K562 (cell line): ENCODE data around the gene PID1. TPM values are rescaled to one million over a fixed set of nuclear protein-coding genes. Genes with fewer than 3 reads are reported as not detected.

Experiments used
- ATAC-seq: fragments of 200-7000 bp; cut with Tn5 transposase; 3 replicates; pipeline ENCODE4 v1.9.1; 2020; ENCODE audit warnings: moderate library complexity
- BruUV-seq: library from RNA; stranded (reverse); fragments of 400-500 nt; replicated peaks from 2 replicates; lab custom pipeline; 2021; lab: Mats Ljungman, UMichigan
- CTCF ChIA-PET: fragments of 300-600 bp; formaldehyde crosslinking; extraction: SDS; loops from one replicate; lab custom pipeline; 2021; ENCODE audit warnings: low intra/inter-chr PET ratio; lab: Yijun Ruan, JAX
- POLR2A ChIA-PET: fragments of 300-600, 350-650 bp; sonication (Branson Sonifier 250); formaldehyde crosslinking; extraction: SDS; loops from one replicate; lab custom pipeline; 2021; ENCODE audit warnings: antibody characterized with exemption, inconsistent platforms; lab: Yijun Ruan, JAX
- DNase-seq, 4 experiments: peaks; one replicate each; pipeline versions ENCODE4 v3.0.0 to v3.0.0-alpha.2; 2011 to 2018; ENCODE audit warnings: low spot score in 3 of 4, mixed read lengths in 3 of 4; ENCODE audit errors: extremely low read depth in 1 of 4
- FAIRE-seq: peaks from 2 replicates; lab custom pipeline; 2011; peaks lifted over from hg19 to GRCh38; lab: Jason Lieb, UNC
- H2AFZ ChIP-seq: 2 replicates; pipeline ENCODE4 v1.6.0; 2011; ENCODE audit warnings: low read depth, low read length, control low read depth, inconsistent platforms
- H3K27ac ChIP-seq: fragments of 200-600 bp; 3 replicates; pipeline ENCODE4 v1.8.0; 2011; ENCODE audit warnings: low read depth, mild to moderate bottlenecking, control low read depth, inconsistent platforms, low read length, moderate library complexity, mixed read lengths; ENCODE audit errors: extremely low read depth
- H3K27me3 ChIP-seq, 2 experiments: fragments of 300-600 bp in 1 of 2; 2 replicates in 1 of 2; 3 replicates in 1 of 2; pipeline versions ENCODE4 v1.6.0 to v1.8.0; 2011; ENCODE audit warnings: inconsistent platforms in 2 of 2, low read length in 2 of 2, mild to moderate bottlenecking in 1 of 2, mixed read lengths in 1 of 2, moderate library complexity in 1 of 2; ENCODE audit not compliant: control insufficient read depth in 2 of 2, insufficient read depth in 2 of 2
- H3K36me3 ChIP-seq: fragments of 300-600 bp; 3 replicates; pipeline ENCODE4 v1.8.0; 2011; ENCODE audit warnings: mild to moderate bottlenecking, low read length, inconsistent platforms; ENCODE audit not compliant: control insufficient read depth, insufficient read depth
- H3K4me1 ChIP-seq, 2 experiments: fragments of 200-600 bp in 1 of 2; replicated peaks in 1 of 2; 2 replicates in 1 of 2; 3 replicates in 1 of 2; pipeline versions ENCODE4 v1.5.1 to v1.8.0; 2011; ENCODE audit warnings: inconsistent platforms in 2 of 2, low read length in 2 of 2, mild to moderate bottlenecking in 1 of 2, mixed read lengths in 1 of 2, moderate library complexity in 1 of 2; ENCODE audit not compliant: control insufficient read depth in 2 of 2, insufficient read depth in 2 of 2
- H3K4me2 ChIP-seq: 2 replicates; pipeline ENCODE4 v1.6.1; 2011; ENCODE audit warnings: low read length, control low read depth, inconsistent platforms, mixed read lengths; ENCODE audit not compliant: insufficient read depth
- H3K4me3 ChIP-seq: fragments of 200-600 bp; sonication (generic), shearing (Covaris generic); 2 replicates; pipeline ENCODE4 v1.5.1; 2016; ENCODE audit warnings: control low read depth, inconsistent platforms
- H3K79me2 ChIP-seq: fragments of 200-600 bp; 3 replicates; pipeline ENCODE4 v1.8.0; 2011; ENCODE audit warnings: low read length, inconsistent platforms; ENCODE audit not compliant: control insufficient read depth, insufficient read depth
- H3K9ac ChIP-seq, 2 experiments: 2 replicates each; pipeline versions ENCODE4 v1.6.0 to v1.6.1; 2011; ENCODE audit warnings: low read depth in 2 of 2, low read length in 2 of 2, control low read depth in 1 of 2, inconsistent platforms in 1 of 2, mild to moderate bottlenecking in 1 of 2, mixed read lengths in 1 of 2; ENCODE audit not compliant: insufficient read depth in 1 of 2
- H3K9me1 ChIP-seq: one replicate; pipeline ENCODE4 v1.6.0; 2011; ENCODE audit warnings: inconsistent platforms, mild to moderate bottlenecking, low read length, moderate library complexity; ENCODE audit not compliant: control insufficient read depth, insufficient read depth
- H3K9me3 ChIP-seq: replicated peaks from 2 replicates; pipeline ENCODE4 v1.5.1; 2011; ENCODE audit warnings: low read depth, low read length, inconsistent platforms; ENCODE audit not compliant: control insufficient read depth, insufficient read depth
- H4K20me1 ChIP-seq: replicated peaks from 2 replicates; pipeline ENCODE4 v1.6.1; 2011; ENCODE audit warnings: low read length, inconsistent platforms, mixed read lengths; ENCODE audit not compliant: control insufficient read depth, insufficient read depth
- CREB3L1 ChIP-seq: fragments of 450-650 bp; IDR thresholded peaks from 2 replicates; pipeline ENCODE4 v1.6.1; 2014; ENCODE audit warnings: low read depth, mild to moderate bottlenecking, moderate library complexity, borderline replicate concordance
- ELF1 ChIP-seq: fragments of 200-800 bp; sonication (Bioruptor generic); IDR thresholded peaks from 2 replicates; pipeline ENCODE4 v1.6.1; 2016; ENCODE audit warnings: missing genetic modification characterization, missing compliant biosample characterization
- FOXA3 ChIP-seq, 2 experiments: fragments of 450-650 bp in 1 of 2; sonication (generic) in 1 of 2; formaldehyde crosslinking; IDR thresholded peaks in 1 of 2; conservative IDR thresholded peaks in 1 of 2; 2 replicates each; pipeline versions ENCODE4 v1.4.0 to v1.8.0; 2020 to 2022; ENCODE audit warnings: mild to moderate bottlenecking in 2 of 2, missing genetic modification reagents in 1 of 2
- HNRNPK ChIP-seq: fragments of 200-400 bp; formaldehyde crosslinking; IDR thresholded peaks from one replicate; pipeline ENCODE4 v1.6.1; 2018; ENCODE audit warnings: mild to moderate bottlenecking, low read depth, low read length; ENCODE audit not compliant: poor library complexity, severe bottlenecking
- KDM1A ChIP-seq, 2 experiments: fragments of 450-650 bp; IDR thresholded peaks; 2 replicates each; pipeline ENCODE4 v1.6.1; 2016; ENCODE audit warnings: mild to moderate bottlenecking in 2 of 2
- KDM4B ChIP-seq, 2 experiments: fragments of 450-650 bp in 1 of 2; sonication (generic) in 1 of 2; IDR thresholded peaks; 2 replicates each; pipeline ENCODE4 v1.6.1; 2016 to 2017; ENCODE audit warnings: borderline replicate concordance in 2 of 2, antibody characterized with exemption in 1 of 2, low read depth in 1 of 2, mild to moderate bottlenecking in 1 of 2
- NCOA4 ChIP-seq: fragments of 450-650 bp; IDR thresholded peaks from 2 replicates; pipeline ENCODE4 v1.6.1; 2018; ENCODE audit warnings: mild to moderate bottlenecking; ENCODE audit not compliant: partially characterized antibody
- NFE2 ChIP-seq: IDR thresholded peaks from 2 replicates; pipeline ENCODE4 v1.6.1; 2014; ENCODE audit warnings: antibody characterized with exemption, low read depth
- NRF1 ChIP-seq, 2 experiments: fragments of 450-650 bp; IDR thresholded peaks in 1 of 2; conservative IDR thresholded peaks in 1 of 2; 2 replicates each; pipeline ENCODE4 v1.6.1; 2014; ENCODE audit warnings: mild to moderate bottlenecking in 2 of 2
- PCBP1 ChIP-seq: fragments of 200-400 bp; formaldehyde crosslinking; IDR thresholded peaks from 2 replicates; pipeline ENCODE4 v1.6.1; 2018; ENCODE audit warnings: mild to moderate bottlenecking, low read depth, low read length; ENCODE audit not compliant: poor library complexity, severe bottlenecking
- ZKSCAN3 ChIP-seq: fragments of 250-450 bp; sonication (Bioruptor Pico); IDR thresholded peaks from 2 replicates; pipeline ENCODE4 v1.4.0; 2020
- ZMIZ1 ChIP-seq, 2 experiments: fragments of 150-350 bp in 1 of 2; IDR thresholded peaks; 2 replicates each; pipeline ENCODE4 v1.6.1; 2012 to 2016; ENCODE audit warnings: low read depth in 2 of 2, low read length in 2 of 2, mild to moderate bottlenecking in 1 of 2, moderate library complexity in 1 of 2
- ZNF311 ChIP-seq: fragments of 250-450 bp; sonication (Bioruptor Pico); IDR thresholded peaks from 2 replicates; pipeline ENCODE4 v1.4.0; 2020; ENCODE audit warnings: mild to moderate bottlenecking, moderate library complexity
- ZNF695 ChIP-seq: fragments of 450-650 bp; formaldehyde crosslinking; IDR thresholded peaks from 2 replicates; pipeline ENCODE4 v1.4.0; 2020; ENCODE audit warnings: mild to moderate bottlenecking, moderate library complexity
- WGBS: fragments of 100-300 bp; shearing (Covaris generic); methylation state at CpG from one replicate; pipeline ENCODE4 v1.1.6; 2016; ENCODE audit warnings: low coverage, mixed read lengths; ENCODE audit not compliant: insufficient coverage; ENCODE audit errors: missing lambda C conversion rate; 5-methylcytosine and 5-hydroxymethylcytosine counted together
- in situ Hi-C: fragments of 300-500 bp; cut with MboI; formaldehyde crosslinking; loops from 4 replicates; pipeline ENCODE4 v1.15.0; 2018; ENCODE audit warnings: inconsistent platforms, mixed read lengths
- intact Hi-C: fragments of 100-400 bp; cut with micrococcal nuclease; formaldehyde crosslinking; loops from 2 replicates; pipeline ENCODE4 v1.14.2; 2022
- polyA plus RNA-seq, 8 experiments: library from polyadenylated mRNA; depleted of rRNA in 4 of 8; stranded (reverse) in 5 of 8; unstranded in 3 of 8; fragments of >200 nt; fragmentation: Nextera tagmentation in 2 of 8; fragmentation: Illumina TruSeq in 1 of 8; extraction: Ambion mirVana in 2 of 8; extraction: Trizol in 1 of 8; gene quantifications; 2 replicates each; pipeline versions ENCODE4 v1.2.1 to v1.2.3, GENCODE V29; 2011 to 2014; ENCODE audit warnings: inconsistent platforms in 1 of 8, missing spikeins in 1 of 8
- total RNA-seq, 7 experiments: library from RNA; depleted of rRNA in 6 of 7; stranded (reverse); fragments of >200 nt in 6 of 7; fragmentation: Illumina TruSeq in 2 of 7; extraction: Trizol in 2 of 7; gene quantifications; 2 replicates each; pipeline versions ENCODE4 v1.2.1 to v1.2.3, GENCODE V29; 2011 to 2021; ENCODE audit warnings: low replicate concordance in 1 of 7

The PID1 gene
- total and polyA plus RNA-seq, 9 of the 15 experiments (the other 6 are each of a cell fraction or from before 2014, with no cell fraction given): not detected

GRCh38 chr2:229088966-229089700, 182.0 kb downstream of the PID1 start:
- Histone ChIP-seq H3K4me2 (no peak overlapping the region), H2AFZ (no peak overlapping the region), H3K4me3 (no peak overlapping the region), H3K36me3 (no peaks in the 10 kb centered on the region), H3K27ac (no peak overlapping the region), H3K9me1 (no peaks in the 10 kb centered on the region), H3K9me3 (no peaks in the 10 kb centered on the region), H3K27me3 (no peaks in the 10 kb centered on the region), H3K4me1 (no peaks in the 10 kb centered on the region), H3K9ac (no peak overlapping the region), H3K79me2 (no peaks in the 10 kb centered on the region), H4K20me1 (no peaks in the 10 kb centered on the region)
- no peak for FAIRE-seq
- ChIA-PET POLR2A (no interaction called here), CTCF (no interaction called here)
- in situ Hi-C loops (no loop called here), intact Hi-C loops (no loop called here)
- DNase-seq: no peak
- ATAC-seq: no peak
- BruUV-seq: no TSS peak
- 0% methylated on average over 6 of the region's 7 CpGs for WGBS
- TF ChIP-seq CREB3L1 (no peak), ZKSCAN3 (CRISPR knock-in tag) (no peak), ZMIZ1 (IDR thresholded peaks at IDR 0.05; ENCODE audit: low read depth in 2 of 2, low read length in 2 of 2) (no peak), ELF1 (tag) (no peak), FOXA3 (CRISPR knock-in tag; conservative IDR thresholded peaks at IDR 0.05 in 1 of 2, IDR thresholded peaks at IDR 0.05 in 1 of 2) (no peak), KDM1A (IDR thresholded peaks at IDR 0.05) (no peak), PCBP1 (no peak), NRF1 (conservative IDR thresholded peaks at IDR 0.05 in 1 of 2, IDR thresholded peaks at IDR 0.05 in 1 of 2) (no peak), NFE2 (no peak), ZNF311 (no peak), HNRNPK (no peak), NCOA4 (no peak), ZNF695 (CRISPR knock-in tag) (no peak), KDM4B (IDR thresholded peaks at IDR 0.05; ENCODE audit: borderline replicate concordance in 2 of 2, low read depth in 1 of 2) (no peak)
